CD4-positive, alpha-beta memory T cell (primary cell): ENCODE measurements around the gene HMG20A. TPM values are rescaled to one million over a fixed set of nuclear protein-coding genes. Genes with fewer than 3 reads are reported as not detected.
A peak's percentile ranks its signal among the peaks of the same experiment; 100 is the strongest.

Source experiments
- CTCF ChIA-PET: fragments of 350-600 bp; sonication (Branson Sonifier 250); formaldehyde crosslinking; loops from one replicate; lab custom pipeline; 2021; ENCODE audit warnings: inconsistent platforms; ENCODE audit not compliant: partially characterized antibody; lab: Charles Lee
- POLR2A ChIA-PET: fragments of 350-600 bp; sonication (Branson Sonifier 250); formaldehyde crosslinking; loops from one replicate; lab custom pipeline; 2021; ENCODE audit not compliant: partially characterized antibody; lab: Charles Lee
- DNase-seq, 5 donors: peaks; one replicate each; pipeline versions ENCODE4 v3.0.0 to v3.0.0-alpha.2; 2020 to 2022; ENCODE audit warnings: mixed read lengths in 1 of 5
- H3K27ac ChIP-seq: one replicate; pipeline ENCODE4 v1.7.0; 2013; ENCODE audit warnings: low read depth, low read length
- H3K27me3 ChIP-seq: 2 replicates; pipeline ENCODE4 v1.7.0; 2013; ENCODE audit warnings: mild to moderate bottlenecking, low read length, moderate library complexity; ENCODE audit not compliant: insufficient read depth
- H3K36me3 ChIP-seq: 2 replicates; pipeline ENCODE4 v1.7.0; 2013; ENCODE audit warnings: mild to moderate bottlenecking, low read length, moderate library complexity; ENCODE audit not compliant: insufficient read depth
- H3K4me1 ChIP-seq: 2 replicates; pipeline ENCODE4 v1.7.0; 2013; ENCODE audit warnings: mild to moderate bottlenecking, low read length, moderate library complexity; ENCODE audit not compliant: insufficient read depth
- H3K4me3 ChIP-seq, 2 donors: one replicate each; pipeline ENCODE4 v1.7.0; 2013; ENCODE audit warnings: low read length in 2 of 2, mild to moderate bottlenecking in 1 of 2
- H3K9me3 ChIP-seq, 2 donors: one replicate each; pipeline ENCODE4 v1.7.0; 2013; ENCODE audit warnings: low read length in 2 of 2, control low read depth in 1 of 2; ENCODE audit not compliant: control insufficient read depth in 1 of 2
- H3K27ac Mint-ChIP-seq, 7 donors: one replicate each; pipeline ENCODE4 v1.8.0; 2020 to 2021; ENCODE audit warnings: mixed read lengths in 7 of 7, mild to moderate bottlenecking in 6 of 7, inconsistent platforms in 3 of 7, moderate library complexity in 3 of 7
- H3K27me3 Mint-ChIP-seq, 2 donors: one replicate each; pipeline ENCODE4 v1.8.0; 2020 to 2021; ENCODE audit warnings: mixed read lengths in 2 of 2
- H3K36me3 Mint-ChIP-seq, 2 donors: one replicate each; pipeline ENCODE4 v1.8.0; 2020 to 2021; ENCODE audit warnings: mixed read lengths in 2 of 2, inconsistent platforms in 1 of 2, mild to moderate bottlenecking in 1 of 2
- H3K4me1 Mint-ChIP-seq, 4 donors: one replicate each; pipeline ENCODE4 v1.8.0; 2020 to 2021; ENCODE audit warnings: mixed read lengths in 4 of 4, mild to moderate bottlenecking in 1 of 4
- H3K4me3 Mint-ChIP-seq, 8 donors: one replicate each; pipeline ENCODE4 v1.8.0; 2020 to 2021; ENCODE audit warnings: mixed read lengths in 8 of 8, mild to moderate bottlenecking in 7 of 8, moderate library complexity in 6 of 8, inconsistent platforms in 3 of 8
- H3K9me3 Mint-ChIP-seq, 8 donors: one replicate each; pipeline ENCODE4 v1.8.0; 2020 to 2021; ENCODE audit warnings: mixed read lengths in 8 of 8, mild to moderate bottlenecking in 5 of 8, inconsistent platforms in 3 of 8, moderate library complexity in 1 of 8
- intact Hi-C: fragments of 100-400 bp; cut with micrococcal nuclease; formaldehyde crosslinking; loops from one replicate; pipeline ENCODE4 v1.15.1; 2023
- polyA plus RNA-seq, 2 donors: library from polyadenylated mRNA; unstranded; fragments of 300-500 nt; fragmentation: Illumina TruSeq; gene quantifications; one replicate each; pipeline ENCODE4 v1.2.3, GENCODE V29; 2021
- total RNA-seq, 2 experiments: library from RNA; stranded (reverse); gene quantifications; one replicate each; pipeline ENCODE4 v1.2.3, GENCODE V29; 2021

The HMG20A gene
- total and polyA plus RNA-seq, 4 experiments from 2014 or later: 29.7 to 49.6 (median 42.1) TPM

DNA sequence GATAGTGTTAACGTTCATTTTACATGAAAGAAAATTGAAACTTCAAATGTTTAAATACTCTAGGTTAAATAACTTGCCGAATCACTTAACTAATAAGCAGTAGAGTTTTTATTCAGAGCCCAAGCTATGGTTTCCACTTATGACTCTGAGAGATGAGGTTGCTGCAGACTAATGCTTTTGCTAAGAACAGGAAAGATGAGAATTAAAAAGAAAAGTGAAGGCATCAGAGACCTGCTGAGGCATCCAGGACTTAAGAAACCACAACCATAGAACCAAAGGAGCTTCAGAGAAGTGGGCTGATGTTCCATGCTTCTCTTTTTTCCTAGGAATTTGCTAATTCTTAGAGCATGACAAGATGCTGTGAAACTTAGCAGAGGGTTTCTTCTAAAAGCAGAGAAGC is 9.5 kb downstream of the HMG20A start:
- H3K9me3 Mint-ChIP-seq: no peaks in the 10 kb centered on the region
- no peak overlapping the region for H3K27ac Mint-ChIP-seq
- Histone ChIP-seq H3K4me1 (peaks cover 31% of the 10 kb centered on the region), H3K4me3 (no peak overlapping the region), H3K27me3 (no peaks in the 10 kb centered on the region), H3K9me3 (no peaks in the 10 kb centered on the region), H3K36me3 (no peaks in the 10 kb centered on the region), H3K27ac (no peak overlapping the region)
- H3K36me3 Mint-ChIP-seq: peaks cover 0 to 4% of the 10 kb centered on the region in 2 donors
- intact Hi-C loops: no loop called here
- H3K4me1 Mint-ChIP-seq: peaks cover 26 to 40% (median 34%) of the 10 kb centered on the region in 4 donors
- ChIA-PET POLR2A (interaction anchor here (1.0 to 2.7 kb wide), 2 partner anchors 9 to 14 kb away, joined by 4 to 11 read pairs; partner anchors contain the start of gene HMG20A), CTCF (interaction anchor here (1.1 to 1.5 kb wide), 2 partner anchors 12 to 311 kb away, joined by 3 read pairs; no protein-coding TSS in a partner anchor)
- H3K27me3 Mint-ChIP-seq: no peaks in the 10 kb centered on the region
- no peak overlapping the region for H3K4me3 Mint-ChIP-seq
- DNase-seq: no peak

DNA sequence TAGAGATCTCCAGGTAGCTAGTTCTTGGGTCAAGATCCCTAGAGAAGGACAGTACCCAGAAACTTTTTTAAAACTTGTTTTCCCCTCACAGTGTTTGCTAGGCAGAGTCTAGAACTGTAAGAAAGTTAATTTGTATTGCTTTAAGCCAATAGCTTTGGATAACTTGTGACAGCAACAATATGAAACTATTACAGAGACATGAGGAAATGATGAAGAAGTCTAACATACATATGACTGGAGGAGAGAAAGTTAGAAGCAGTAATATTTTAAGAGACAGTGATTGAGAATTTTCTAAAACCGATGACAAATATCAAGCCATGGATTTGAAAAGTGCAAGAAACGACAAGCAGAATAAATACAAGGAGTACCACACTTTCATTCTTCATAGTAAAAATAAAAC is 10.0 kb downstream of the HMG20A start:
- Histone ChIP-seq H3K27ac (no peak overlapping the region), H3K27me3 (no peaks in the 10 kb centered on the region), H3K9me3 (no peaks in the 10 kb centered on the region), H3K36me3 (no peaks in the 10 kb centered on the region), H3K4me3 (no peak overlapping the region), H3K4me1 (peaks cover 31% of the 10 kb centered on the region)
- Mint-ChIP-seq H3K9me3 (no peaks in the 10 kb centered on the region), H3K4me1 (peaks cover 27 to 36% (median 33%) of the 10 kb centered on the region in 4 donors), H3K4me3 (no peak overlapping the region), H3K27me3 (no peaks in the 10 kb centered on the region), H3K27ac (no peak overlapping the region), H3K36me3 (peaks cover 0 to 4% of the 10 kb centered on the region in 2 donors)
- DNase-seq: no peak
- intact Hi-C loops: no loop called here
- ChIA-PET CTCF (interaction anchor here (1.1 to 1.5 kb wide), 2 partner anchors 11 to 311 kb away, joined by 3 read pairs; no protein-coding TSS in a partner anchor), POLR2A (interaction anchor here (1.0 to 2.7 kb wide), 2 partner anchors 10 to 14 kb away, joined by 4 to 11 read pairs; partner anchors contain the start of gene HMG20A)

DNA sequence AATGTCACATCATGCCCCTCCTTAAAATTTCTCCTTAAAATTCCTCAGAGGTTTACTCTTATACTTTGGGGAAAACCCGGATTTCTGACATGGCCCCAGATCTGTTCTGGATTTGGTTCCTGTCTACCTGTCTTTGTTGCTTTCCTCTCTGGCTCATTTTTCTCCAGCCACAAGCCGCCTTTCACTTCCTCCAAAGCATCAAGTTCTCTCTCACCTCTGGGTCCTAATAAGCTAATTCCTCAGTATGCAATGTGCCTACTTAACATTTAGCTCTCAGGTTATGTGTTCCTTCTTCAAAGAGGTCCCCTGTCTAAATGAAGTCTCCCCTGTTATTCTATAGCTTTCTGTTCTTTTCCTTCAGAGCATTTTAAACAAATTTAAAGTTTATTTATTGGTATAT is 16.1 kb downstream of the HMG20A start:
- Histone ChIP-seq H3K36me3 (no peaks in the 10 kb centered on the region), H3K27me3 (no peaks in the 10 kb centered on the region), H3K4me1 (no peaks in the 10 kb centered on the region), H3K4me3 (no peak overlapping the region), H3K27ac (no peak overlapping the region), H3K9me3 (no peaks in the 10 kb centered on the region)
- Mint-ChIP-seq H3K4me3 (peak overlapping the region in 2 of 8 donors; percentile 42 to 55), H3K4me1 (peaks cover 23 to 31% (median 25%) of the 10 kb centered on the region in 4 donors), H3K36me3 (peaks cover 0 to 6% of the 10 kb centered on the region in 2 donors), H3K9me3 (no peaks in the 10 kb centered on the region), H3K27me3 (no peaks in the 10 kb centered on the region), H3K27ac (no peak overlapping the region)
- intact Hi-C loops: no loop called here
- POLR2A ChIA-PET: interaction anchor here (2.0 kb wide), 1 partner anchor 11 kb away, joined by 4 read pairs; no protein-coding TSS in a partner anchor
- no peak for DNase-seq
- CTCF ChIA-PET: no interaction called here

DNA sequence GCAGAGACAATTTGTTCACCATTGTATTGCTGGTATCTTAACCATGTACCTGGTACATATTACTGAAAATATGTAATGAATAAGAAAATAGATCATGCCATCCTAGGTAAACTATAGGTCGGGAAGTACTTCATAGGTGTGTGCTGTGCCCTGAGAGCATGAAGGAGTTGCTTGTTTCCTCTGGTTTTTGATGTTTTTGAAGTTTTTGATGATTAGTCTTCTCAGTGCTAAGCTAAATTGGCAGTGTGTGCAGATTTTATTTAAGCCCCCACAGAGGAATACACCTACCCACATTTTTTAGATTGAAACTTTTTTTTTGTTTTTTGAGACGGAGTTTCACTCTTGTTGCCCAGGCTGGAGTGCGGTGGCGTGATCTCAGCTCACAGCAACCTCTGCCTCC is 16.6 kb downstream of the HMG20A start:
- DNase-seq: no peak
- Mint-ChIP-seq H3K4me1 (peaks cover 23 to 31% (median 26%) of the 10 kb centered on the region in 4 donors), H3K27me3 (no peaks in the 10 kb centered on the region), H3K27ac (peak overlapping the region in 3 of 7 donors; percentile 48 to 81 (median 63)), H3K4me3 (peak overlapping the region in 2 of 8 donors; percentile 30 to 55), H3K9me3 (no peaks in the 10 kb centered on the region), H3K36me3 (peaks cover 0 to 6% of the 10 kb centered on the region in 2 donors)
- Histone ChIP-seq H3K9me3 (no peaks in the 10 kb centered on the region), H3K4me3 (no peak overlapping the region), H3K27me3 (no peaks in the 10 kb centered on the region), H3K27ac (no peak overlapping the region), H3K4me1 (no peaks in the 10 kb centered on the region), H3K36me3 (no peaks in the 10 kb centered on the region)
- ChIA-PET CTCF (no interaction called here), POLR2A (interaction anchor here (2.0 kb wide), 1 partner anchor 12 kb away, joined by 4 read pairs; no protein-coding TSS in a partner anchor)
- intact Hi-C loops: no loop called here

DNA sequence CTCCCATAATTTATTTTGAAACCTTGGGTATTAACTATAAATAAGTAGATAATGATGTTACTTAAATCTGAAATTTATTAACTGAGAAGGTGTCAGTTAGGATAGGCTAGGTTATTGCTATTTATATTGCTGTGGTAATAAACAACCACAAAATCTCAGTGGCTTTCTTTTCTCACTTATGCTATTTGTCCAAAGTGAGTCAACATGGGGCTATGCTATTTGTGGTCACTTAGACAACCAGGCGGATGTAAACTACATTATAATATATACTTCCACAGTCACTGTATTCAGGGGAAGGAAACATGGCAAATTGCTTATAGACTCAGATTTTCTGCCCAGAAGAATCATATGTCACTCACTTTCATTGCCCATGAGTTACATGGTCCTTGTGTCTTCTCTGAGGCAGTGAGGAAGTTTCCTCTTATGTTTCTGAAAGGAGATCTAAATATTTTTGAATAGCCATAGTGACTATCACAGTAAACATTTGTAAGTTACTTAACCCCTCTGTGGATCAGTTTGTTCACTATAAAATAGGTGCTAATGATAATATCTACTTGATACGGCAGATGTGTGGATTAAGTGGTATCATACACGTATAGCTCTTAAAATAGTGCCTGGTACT is 19.8 kb downstream of the HMG20A start:
- Mint-ChIP-seq H3K4me1 (peaks cover 21 to 27% (median 25%) of the 10 kb centered on the region in 4 donors), H3K27me3 (no peaks in the 10 kb centered on the region), H3K27ac (no peak overlapping the region), H3K36me3 (peaks cover 0 to 6% of the 10 kb centered on the region in 2 donors), H3K9me3 (no peaks in the 10 kb centered on the region), H3K4me3 (no peak overlapping the region)
- no peak overlapping the region for H3K4me3 ChIP-seq
- no peaks in the 10 kb centered on the region for H3K4me1 ChIP-seq
- no peak overlapping the region for H3K27ac ChIP-seq
- no peak for DNase-seq
- H3K36me3 ChIP-seq: no peaks in the 10 kb centered on the region
- ChIA-PET POLR2A (no interaction called here), CTCF (no interaction called here)
- intact Hi-C loops: no loop called here
- no peaks in the 10 kb centered on the region for H3K27me3 ChIP-seq
- no peaks in the 10 kb centered on the region for H3K9me3 ChIP-seq

DNA sequence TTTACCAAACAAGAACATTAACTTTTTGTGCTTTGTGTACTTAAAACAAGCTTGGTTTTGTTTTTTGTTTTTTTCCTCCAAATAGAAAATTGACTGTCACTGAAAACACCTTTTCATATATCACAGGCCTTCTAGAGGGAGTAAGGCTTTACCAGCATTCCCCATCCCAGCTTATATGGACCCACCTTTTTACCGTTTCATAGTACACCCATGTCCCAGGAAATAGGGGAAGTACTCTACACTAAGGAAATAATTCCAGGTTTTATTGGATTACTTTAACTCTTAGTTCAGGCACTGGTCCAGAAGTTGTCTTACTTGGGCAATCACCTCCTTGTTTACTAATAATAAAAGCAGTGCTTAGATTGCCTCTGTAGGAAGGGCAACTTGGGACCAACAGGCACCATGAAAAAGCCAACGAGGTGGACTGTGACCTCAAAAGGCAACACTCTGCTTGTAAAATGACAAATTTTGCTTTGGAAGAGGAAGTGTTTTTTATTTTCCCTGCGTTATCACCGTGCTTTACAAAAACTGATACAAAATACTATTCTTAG is 26.2 kb downstream of the HMG20A start:
- Mint-ChIP-seq H3K36me3 (peaks cover 12 to 22% of the 10 kb centered on the region in 2 donors), H3K9me3 (no peaks in the 10 kb centered on the region), H3K27ac (no peak overlapping the region), H3K27me3 (no peaks in the 10 kb centered on the region), H3K4me3 (no peak overlapping the region), H3K4me1 (peaks cover 11 to 19% (median 15%) of the 10 kb centered on the region in 4 donors)
- intact Hi-C loops: no loop called here
- DNase-seq: no peak
- Histone ChIP-seq H3K4me1 (no peaks in the 10 kb centered on the region), H3K27me3 (no peaks in the 10 kb centered on the region), H3K9me3 (no peaks in the 10 kb centered on the region), H3K4me3 (no peak overlapping the region), H3K27ac (no peak overlapping the region), H3K36me3 (no peaks in the 10 kb centered on the region)
- ChIA-PET POLR2A (no interaction called here), CTCF (interaction anchor here (0.7 kb wide), 1 partner anchor 50 kb away, joined by 3 read pairs; no protein-coding TSS in a partner anchor)

DNA sequence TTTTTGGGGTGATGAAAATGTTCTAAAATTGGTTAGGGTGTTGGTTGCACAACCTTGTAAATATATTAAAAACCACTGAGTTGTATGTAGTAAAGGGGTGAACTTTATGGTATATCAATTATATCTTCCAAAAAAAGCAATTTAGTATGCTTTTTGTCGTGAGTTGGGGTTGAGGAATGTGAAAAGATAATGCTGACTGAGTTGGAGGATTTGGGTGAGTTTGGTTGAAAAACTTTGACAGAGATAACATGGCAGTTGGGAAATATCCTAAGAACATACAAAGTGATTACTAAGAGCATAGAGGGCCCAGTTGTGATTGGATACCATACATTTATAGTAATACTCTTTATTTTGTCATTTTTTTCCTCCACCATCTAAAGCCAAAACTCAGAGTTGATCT is 33.6 kb downstream of the HMG20A start:
- Mint-ChIP-seq H3K4me3 (no peak overlapping the region), H3K9me3 (peaks cover 0 to 2% (median 0%) of the 10 kb centered on the region in 8 donors), H3K36me3 (peaks cover 6 to 12% of the 10 kb centered on the region in 2 donors), H3K27me3 (no peaks in the 10 kb centered on the region), H3K4me1 (peaks cover 31 to 39% (median 35%) of the 10 kb centered on the region in 4 donors), H3K27ac (peak overlapping the region in 1 of 7 donors; percentile 20)
- Histone ChIP-seq H3K36me3 (no peaks in the 10 kb centered on the region), H3K27me3 (no peaks in the 10 kb centered on the region), H3K9me3 (no peaks in the 10 kb centered on the region), H3K4me1 (peaks cover 30% of the 10 kb centered on the region), H3K27ac (no peak overlapping the region), H3K4me3 (no peak overlapping the region)
- ChIA-PET CTCF (no interaction called here), POLR2A (no interaction called here)
- intact Hi-C loops: no loop called here
- no peak for DNase-seq
